ENCODE results near the gene TAGLN2.
"Not testable (repeated sequence)": the region's sequence is repeated elsewhere in the genome, so short reads cannot be mapped to it uniquely, and the experiment has no call there.

The TAGLN2 gene

GRCh38 chr1:159921251-159921650 lies 4.1 kb downstream of the TAGLN2 start:
- DNase-seq (ENCODE audit: low read depth): no peak

GRCh38 chr1:159920651-159921050 lies 4.7 kb downstream of the TAGLN2 start:
- no peak for DNase-seq (ENCODE audit: low read depth)

GRCh38 chr1:159920202-159920601 lies 5.1 kb downstream of the TAGLN2 start:
- no peak for DNase-seq (ENCODE audit: low read depth)

- no peak for DNase-seq (ENCODE audit: low read depth)
Observed at GRCh38 chr1:159919236-159919865, 6.0 kb downstream of the TAGLN2 start.

GRCh38 chr1:159918352-159919200 lies 6.7 kb downstream of the TAGLN2 start:
- no peak for DNase-seq (ENCODE audit: low read depth)

- DNase-seq (ENCODE audit: low read depth): no peak
Observed at GRCh38 chr1:159917533-159918351, 7.6 kb downstream of the TAGLN2 start.

- DNase-seq (ENCODE audit: low read depth): no peak
Observed at GRCh38 chr1:159916242-159917051, 8.9 kb downstream of the TAGLN2 start.

- DNase-seq (ENCODE audit: low read depth): no peak
Observed at GRCh38 chr1:159915571-159916241, 9.6 kb downstream of the TAGLN2 start.

- DNase-seq (ENCODE audit: low read depth): no peak
Observed at GRCh38 chr1:159914252-159915018, 10.9 kb downstream of the TAGLN2 start.

GRCh38 chr1:159913451-159914192 lies 11.7 kb downstream of the TAGLN2 start:
- no peak for DNase-seq (ENCODE audit: low read depth)

GRCh38 chr1:159911326-159912070 lies 13.8 kb downstream of the TAGLN2 start:
- no peak for DNase-seq (ENCODE audit: low read depth)

GRCh38 chr1:159908031-159908940 lies 17.0 kb downstream of the TAGLN2 start:
- DNase-seq (ENCODE audit: low read depth): no peak

- DNase-seq (ENCODE audit: low read depth): no peak
Observed at GRCh38 chr1:159906960-159907359, 18.3 kb downstream of the TAGLN2 start.

- DNase-seq (ENCODE audit: low read depth): not testable (repeated sequence)
Observed at GRCh38 chr1:159904036-159904435, 21.3 kb downstream of the TAGLN2 start.

- no peak for DNase-seq (ENCODE audit: low read depth)
Observed at GRCh38 chr1:159902541-159902940, 22.8 kb downstream of the TAGLN2 start.

- DNase-seq (ENCODE audit: low read depth): no peak
Observed at GRCh38 chr1:159900755-159901360, 24.4 kb downstream of the TAGLN2 start.

- DNase-seq (ENCODE audit: low read depth): no peak
Observed at GRCh38 chr1:159900086-159900680, 25.1 kb downstream of the TAGLN2 start, which contains the start of gene CFAP45. CFAP45 (minus strand) TSS chr1:159900165; CDS start chr1:159900098, 67 bp downstream.
